Activated B cell treated with CpG ODN at 0.5 μM for 24 hours (primary cell): Measurements from ENCODE around the gene NLRP1. TPM values are rescaled to one million over a fixed set of nuclear protein-coding genes. Genes with fewer than 3 reads are reported as not detected.

Source experiments
- ATAC-seq: fragments of 200-7000 bp; cut with Tn5 transposase; one replicate; pipeline ENCODE4 v1.10.0; 2021; ENCODE audit warnings: low read depth, mild to moderate bottlenecking, moderate library complexity
- CTCF ChIA-PET: fragments of 350-600 bp; sonication (Branson Sonifier 250); formaldehyde crosslinking; loops from one replicate; lab custom pipeline; 2021; ENCODE audit warnings: antibody characterized with exemption; lab: Charles Lee
- POLR2A ChIA-PET: fragments of 350-600 bp; sonication (Branson Sonifier 250); formaldehyde crosslinking; loops from one replicate; lab custom pipeline; 2021; ENCODE audit warnings: antibody characterized with exemption; lab: Charles Lee
- DNase-seq: peaks from one replicate; pipeline ENCODE4 v3.0.0; 2022
- H3K27ac Mint-ChIP-seq: one replicate; pipeline ENCODE4 v1.8.0; 2020; ENCODE audit warnings: mixed read lengths
- H3K27me3 Mint-ChIP-seq: one replicate; pipeline ENCODE4 v1.8.0; 2021; ENCODE audit warnings: mixed read lengths
- H3K36me3 Mint-ChIP-seq: one replicate; pipeline ENCODE4 v1.8.0; 2021; ENCODE audit warnings: low read depth, mixed read lengths
- H3K4me1 Mint-ChIP-seq: one replicate; pipeline ENCODE4 v1.8.0; 2021; ENCODE audit warnings: mixed read lengths
- H3K4me3 Mint-ChIP-seq: one replicate; pipeline ENCODE4 v1.8.0; 2020; ENCODE audit warnings: mild to moderate bottlenecking, mixed read lengths
- H3K9me3 Mint-ChIP-seq: one replicate; pipeline ENCODE4 v1.8.0; 2020; ENCODE audit warnings: mixed read lengths
- CTCF ChIP-seq: fragments of 200-600 bp; IDR thresholded peaks from one replicate; pipeline ENCODE4 v1.8.0; 2022; ENCODE audit warnings: antibody characterized with exemption, mild to moderate bottlenecking
- intact Hi-C: fragments of 100-400 bp; cut with micrococcal nuclease; formaldehyde crosslinking; loops from one replicate; pipeline ENCODE4 v1.15.1; 2024
- total RNA-seq: library from RNA; stranded (reverse); gene quantifications from 2 replicates; pipeline ENCODE4 v1.2.3, GENCODE V29; 2022

Gene NLRP1
- total RNA-seq, 1 donor from 2014 or later: 40.4 TPM

DNA sequence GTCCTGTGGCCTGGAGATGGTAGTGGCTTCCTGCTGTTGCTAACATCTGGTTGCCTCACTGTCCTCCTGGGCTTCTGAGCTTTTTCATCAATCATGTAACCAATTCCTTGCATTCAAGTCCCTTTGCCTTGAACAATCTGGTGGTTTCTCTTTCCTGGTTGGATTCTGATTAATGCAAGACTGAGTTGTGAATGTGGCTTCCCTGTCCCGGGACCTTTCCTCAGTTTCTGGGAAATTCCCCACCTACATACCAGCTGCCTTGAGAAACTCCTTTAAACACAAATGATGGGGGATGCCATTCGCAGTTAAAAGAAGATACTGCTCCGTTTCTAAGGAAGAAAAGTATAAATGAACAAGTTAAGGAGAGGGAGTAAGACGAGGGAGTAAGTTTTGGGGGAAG is 39.9 kb upstream of the NLRP1 start:
- Mint-ChIP-seq H3K27ac (no peak overlapping the region), H3K36me3 (no peaks in the 10 kb centered on the region), H3K4me1 (no peaks in the 10 kb centered on the region), H3K9me3 (no peaks in the 10 kb centered on the region), H3K27me3 (peaks cover 19% of the 10 kb centered on the region), H3K4me3 (no peak overlapping the region)
- intact Hi-C loops: no loop called here
- CTCF ChIA-PET: no interaction called here
- POLR2A ChIA-PET: no interaction called here
- TF ChIP-seq CTCF: no peak
- ATAC-seq: no peak
- no peak for DNase-seq

DNA sequence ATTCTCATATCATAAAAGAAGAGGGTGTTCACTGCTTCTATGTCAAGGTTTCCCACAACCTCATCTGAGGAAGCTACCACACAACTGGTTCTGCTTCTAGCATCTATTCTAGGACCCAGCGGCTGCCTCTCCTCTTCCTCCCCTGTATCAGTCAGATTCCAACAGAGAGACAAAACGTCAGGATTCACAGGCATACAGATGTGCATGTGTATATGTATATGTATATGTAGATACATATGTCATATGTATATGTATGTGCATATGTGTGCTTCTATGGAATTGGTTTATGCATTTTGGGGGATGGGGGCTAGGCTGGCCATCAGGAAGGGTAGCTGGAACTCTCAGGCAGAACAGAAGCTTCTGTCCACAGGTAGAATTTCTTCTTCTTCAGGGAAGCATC is 37.4 kb upstream of the NLRP1 start:
- ATAC-seq (no peak), DNase-seq (no peak)
- Mint-ChIP-seq H3K9me3 (no peaks in the 10 kb centered on the region), H3K4me1 (no peaks in the 10 kb centered on the region), H3K4me3 (no peak overlapping the region), H3K27ac (no peak overlapping the region), H3K36me3 (no peaks in the 10 kb centered on the region), H3K27me3 (peaks cover 16% of the 10 kb centered on the region)
- intact Hi-C loops: no loop called here
- no peak for TF ChIP-seq CTCF
- ChIA-PET CTCF (no interaction called here), POLR2A (no interaction called here)

DNA sequence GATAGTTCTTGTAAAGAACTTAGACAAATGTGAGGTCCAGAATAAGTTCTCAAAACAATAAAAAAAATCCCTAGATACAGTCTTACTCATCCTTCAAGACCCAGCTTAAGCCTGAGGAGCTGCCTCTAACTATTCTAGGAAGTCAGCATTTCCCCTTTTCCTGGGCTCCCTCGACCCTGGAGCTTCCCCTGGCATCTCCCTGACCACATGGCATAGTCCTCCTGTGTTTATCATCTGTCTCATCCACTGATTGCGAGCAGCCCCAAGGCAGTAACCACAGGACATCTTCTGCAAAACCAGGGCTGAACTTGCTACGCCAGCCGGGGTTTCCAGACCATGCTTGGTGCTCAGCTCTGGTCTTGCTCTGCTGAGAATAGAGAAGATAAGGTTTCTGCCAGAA is 36.7 kb upstream of the NLRP1 start:
- CTCF ChIA-PET: no interaction called here
- intact Hi-C loops: no loop called here
- Mint-ChIP-seq H3K36me3 (no peaks in the 10 kb centered on the region), H3K27ac (no peak overlapping the region), H3K9me3 (no peaks in the 10 kb centered on the region), H3K4me1 (no peaks in the 10 kb centered on the region), H3K27me3 (peaks cover 16% of the 10 kb centered on the region), H3K4me3 (no peak overlapping the region)
- no peak for TF ChIP-seq CTCF
- no peak for DNase-seq
- POLR2A ChIA-PET: no interaction called here
- ATAC-seq: no peak

DNA sequence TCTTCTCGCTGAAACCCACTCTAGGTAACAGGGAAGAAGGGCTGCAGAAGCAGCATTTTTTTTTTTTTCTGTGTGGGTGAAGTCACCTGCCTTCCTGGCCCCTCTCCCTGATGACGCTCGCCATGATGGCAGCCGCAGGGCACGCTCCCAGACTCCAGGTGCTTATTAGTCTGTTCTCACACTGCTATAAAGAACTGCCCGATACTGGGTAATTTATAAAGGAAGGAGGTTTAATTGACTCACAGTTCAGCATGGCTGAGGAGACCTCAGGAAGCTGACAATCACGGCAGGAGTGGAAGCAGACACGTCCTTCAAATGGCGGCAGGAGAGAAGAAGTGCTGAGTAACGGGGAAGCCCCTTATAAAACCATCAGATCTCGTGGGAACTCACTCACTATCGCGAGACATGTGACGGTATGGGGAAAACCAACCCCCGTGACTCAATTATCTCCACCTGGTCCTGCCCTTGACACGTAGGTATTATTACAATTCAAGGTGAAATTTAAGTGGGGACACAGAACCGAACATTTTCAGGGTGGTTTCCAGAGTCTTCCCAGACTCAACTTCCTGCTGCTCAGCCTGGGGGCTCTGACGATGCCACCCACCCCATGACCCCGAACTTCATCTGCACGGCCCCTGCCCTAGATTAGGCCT is 34.9 kb upstream of the NLRP1 start:
- no peak for ATAC-seq
- H3K4me1 Mint-ChIP-seq: no peaks in the 10 kb centered on the region
- intact Hi-C loops: no loop called here
- TF ChIP-seq CTCF: no peak
- no peaks in the 10 kb centered on the region for H3K36me3 Mint-ChIP-seq
- H3K27me3 Mint-ChIP-seq: peaks cover 18% of the 10 kb centered on the region
- no peak overlapping the region for H3K27ac Mint-ChIP-seq
- ChIA-PET CTCF (no interaction called here), POLR2A (no interaction called here)
- DNase-seq: no peak
- no peak overlapping the region for H3K4me3 Mint-ChIP-seq
- no peaks in the 10 kb centered on the region for H3K9me3 Mint-ChIP-seq

- H3K36me3 Mint-ChIP-seq: no peaks in the 10 kb centered on the region
- DNase-seq: no peak
- peaks cover 18% of the 10 kb centered on the region for H3K27me3 Mint-ChIP-seq
- no peak overlapping the region for H3K27ac Mint-ChIP-seq
- no peak for TF ChIP-seq CTCF
- CTCF ChIA-PET: no interaction called here
- no peak overlapping the region for H3K4me3 Mint-ChIP-seq
- H3K4me1 Mint-ChIP-seq: no peaks in the 10 kb centered on the region
- intact Hi-C loops: no loop called here
- no peaks in the 10 kb centered on the region for H3K9me3 Mint-ChIP-seq
- no peak for ATAC-seq
- POLR2A ChIA-PET: no interaction called here
Measured at GRCh38 chr17:5618476-5618875, 34.2 kb upstream of the NLRP1 start.
